ENCODE results near the gene EIF5. TPM values are rescaled to one million over a fixed set of nuclear protein-coding genes. Genes with fewer than 3 reads are reported as not detected.

EIF5 gene
- total RNA-seq, 1 experiment from 2014 or later: 63.7 TPM

GRCh38 chr14:103366741-103367140 is 32.7 kb downstream of the EIF5 start:
- no peak for DNase-seq (ENCODE audit: low spot score)

GRCh38 chr14:103367995-103368394 is 34.0 kb downstream of the EIF5 start:
- DNase-seq (ENCODE audit: low spot score): no peak

GRCh38 chr14:103370087-103370486 is 36.0 kb downstream of the EIF5 start:
- no peak for DNase-seq (ENCODE audit: low spot score)

GRCh38 chr14:103372017-103372416 is 38.0 kb downstream of the EIF5 start:
- DNase-seq (ENCODE audit: low spot score): no peak

GRCh38 chr14:103372552-103373304 is 38.7 kb downstream of the EIF5 start:
- DNase-seq (ENCODE audit: low spot score): no peak

- DNase-seq (ENCODE audit: low spot score): no peak
These were observed 40.1 kb downstream of the EIF5 start for GRCh38 chr14:103374121-103374520.

- no peak for DNase-seq (ENCODE audit: low spot score)
These were observed 43.5 kb downstream of the EIF5 start for GRCh38 chr14:103377522-103378037.

GRCh38 chr14:103378038-103378854 is 44.2 kb downstream of the EIF5 start:
- no peak for DNase-seq (ENCODE audit: low spot score)

- DNase-seq (ENCODE audit: low spot score): no peak
These were observed 46.8 kb downstream of the EIF5 start for GRCh38 chr14:103380719-103381377.

- DNase-seq (ENCODE audit: low spot score): no peak
These were observed 48.3 kb downstream of the EIF5 start for GRCh38 chr14:103382376-103382775.

- no peak for DNase-seq (ENCODE audit: low spot score)
These were observed 50.6 kb downstream of the EIF5 start for GRCh38 chr14:103384450-103385151.

GRCh38 chr14:103385152-103385928 is 51.3 kb downstream of the EIF5 start, which contains the start of gene MARK3:
Gene MARK3, plus strand, starts transcription at chr14:103385415. Its CDS starts 615 bp downstream, at chr14:103386030.
- DNase-seq (ENCODE audit: low spot score): peak; percentile 87

- peak; percentile 27 for DNase-seq (ENCODE audit: low spot score)
These were observed 52.1 kb downstream of the EIF5 start for GRCh38 chr14:103385929-103386712.

GRCh38 chr14:103386713-103387329 is 52.8 kb downstream of the EIF5 start:
- DNase-seq (ENCODE audit: low spot score): peak; percentile 19

GRCh38 chr14:103388664-103389063 is 54.6 kb downstream of the EIF5 start:
- DNase-seq (ENCODE audit: low spot score): no peak

GRCh38 chr14:103390605-103391004 is 56.6 kb downstream of the EIF5 start:
- DNase-seq (ENCODE audit: low spot score): no peak

GRCh38 chr14:103391048-103391447 is 57.0 kb downstream of the EIF5 start:
- peak; percentile 58 for DNase-seq (ENCODE audit: low spot score)

- no peak for DNase-seq (ENCODE audit: low spot score)
These were observed 58.1 kb downstream of the EIF5 start for GRCh38 chr14:103392106-103392505.

- no peak for DNase-seq (ENCODE audit: low spot score)
These were observed 58.5 kb downstream of the EIF5 start for GRCh38 chr14:103392572-103392971.

Measured in HT-29 (cell line).